Spleen (tissue), 11 donors: ENCODE measurements around the gene THRA. TPM values are rescaled to one million over a fixed set of nuclear protein-coding genes. Genes with fewer than 3 reads are reported as not detected.

Experiments
- DNase-seq: peaks from one replicate; pipeline ENCODE4 v3.0.0-alpha.2; 2020
- H3K27ac ChIP-seq, 8 donors: fragments of 200-600 bp; sonication (generic) in 7 of 8; 1 replicate in 4 of 8; 2 replicates in 4 of 8; pipeline versions ENCODE4 v1.5.0 to v1.8.0; 2016 to 2021; ENCODE audit warnings: inconsistent platforms in 4 of 8, mild to moderate bottlenecking in 4 of 8, moderate library complexity in 1 of 8
- H3K27me3 ChIP-seq, 7 donors: fragments of 200-600 bp; sonication (generic) in 6 of 7; replicated peaks in 1 of 7; 1 replicate in 4 of 7; 2 replicates in 3 of 7; pipeline versions ENCODE4 v1.5.0 to v1.8.0; 2016 to 2021; ENCODE audit warnings: inconsistent platforms in 3 of 7, mild to moderate bottlenecking in 1 of 7
- H3K36me3 ChIP-seq, 6 donors: fragments of 200-600 bp; sonication (generic) in 5 of 6; 1 replicate in 4 of 6; 2 replicates in 2 of 6; pipeline versions ENCODE4 v1.5.0 to v1.8.0; 2016 to 2021; ENCODE audit warnings: inconsistent platforms in 2 of 6
- H3K4me1 ChIP-seq, 6 donors: fragments of 200-600 bp; sonication (generic) in 5 of 6; 1 replicate in 3 of 6; 2 replicates in 3 of 6; pipeline versions ENCODE4 v1.5.0 to v1.8.0; 2016 to 2021; ENCODE audit warnings: inconsistent platforms in 3 of 6
- H3K4me3 ChIP-seq, 8 donors: fragments of 200-600 bp; sonication (generic) in 7 of 8; 1 replicate in 4 of 8; 2 replicates in 4 of 8; pipeline versions ENCODE4 v1.5.0 to v1.8.0; 2016 to 2021; ENCODE audit warnings: inconsistent platforms in 4 of 8, mild to moderate bottlenecking in 4 of 8, moderate library complexity in 2 of 8
- H3K9me3 ChIP-seq, 8 donors: fragments of 200-600 bp; sonication (generic) in 7 of 8; 1 replicate in 4 of 8; 2 replicates in 4 of 8; pipeline versions ENCODE4 v1.5.0 to v1.8.0; 2016 to 2021; ENCODE audit warnings: inconsistent platforms in 4 of 8
- POLR2A ChIP-seq, 3 donors: fragments of 450-650 bp; IDR thresholded peaks; one replicate each; pipeline ENCODE4 v1.5.1; 2017; ENCODE audit warnings: antibody characterized with exemption in 3 of 3, mild to moderate bottlenecking in 1 of 3
- POLR2AphosphoS5 ChIP-seq, 3 donors: sonication (generic); formaldehyde crosslinking; IDR thresholded peaks; one replicate each; pipeline ENCODE4 v1.5.1; 2017; ENCODE audit warnings: antibody characterized with exemption in 3 of 3
- WGBS, 5 donors: extraction: QIAGEN DNeasy Blood & Tissue Kit in 3 of 5; methylation state at CpG; one replicate each; pipeline versions ENCODE4 v1.1.5 to v1.1.7; 2013 to 2018; 5-methylcytosine and 5-hydroxymethylcytosine counted together
- intact Hi-C: fragments of 100-400 bp; cut with DNase I; formaldehyde crosslinking; loops from one replicate; pipeline ENCODE4 v1.15.0; 2023; ENCODE audit warnings: low total_unique reads
- polyA plus RNA-seq, 3 donors: library from polyadenylated mRNA; stranded (reverse); fragments of 200-250 nt; gene quantifications; one replicate each; pipeline ENCODE4 v1.2.1, GENCODE V29; 2013
- total RNA-seq, 7 donors: library from RNA; depleted of rRNA in 3 of 7; stranded (reverse); fragments of >200 nt in 3 of 7; fragmentation: NEBNext Ultra II Directional in 4 of 7; extraction: Animal tissue kit (Norgen Biotek cat#: 25700) in 4 of 7; gene quantifications; one replicate each; pipeline versions ENCODE4 v1.1.0 to v1.2.1, GENCODE V29; 2016 to 2021
- TF ChIP-seq, protein P1 (sequence below), 11 experiments: fragments of 200-600 bp in 7 of 11; fragments of 450-650 bp in 4 of 11; sonication (generic) in 4 of 11; IDR thresholded peaks in 8 of 11; conservative IDR thresholded peaks in 3 of 11; 1 replicate in 7 of 11; 2 replicates in 4 of 11; pipeline versions ENCODE4 v1.4.0 to v1.8.0; 2016 to 2021; ENCODE audit warnings: antibody characterized with exemption in 11 of 11, inconsistent platforms in 4 of 11, mild to moderate bottlenecking in 1 of 11
- donor health status: healthy with polysubstance abuse.
- donor health status: DM: no; HTN: no; CAD: no; lungs with moderate emphysema.
- donor health status: DM: no; HTN: no; CAD: no.
- donor health status: Bipolar disorder and iron deficiency.
- donor health status: healthy.
- donor health status: DM: no; HTN: no; CAD: no.
- donor health status: DM: yes; HTN: yes; CAD: no.

Gene THRA
- total and polyA plus RNA-seq, 10 donors, result 3.9 to 36.1 (median 16.9) TPM

DNA sequence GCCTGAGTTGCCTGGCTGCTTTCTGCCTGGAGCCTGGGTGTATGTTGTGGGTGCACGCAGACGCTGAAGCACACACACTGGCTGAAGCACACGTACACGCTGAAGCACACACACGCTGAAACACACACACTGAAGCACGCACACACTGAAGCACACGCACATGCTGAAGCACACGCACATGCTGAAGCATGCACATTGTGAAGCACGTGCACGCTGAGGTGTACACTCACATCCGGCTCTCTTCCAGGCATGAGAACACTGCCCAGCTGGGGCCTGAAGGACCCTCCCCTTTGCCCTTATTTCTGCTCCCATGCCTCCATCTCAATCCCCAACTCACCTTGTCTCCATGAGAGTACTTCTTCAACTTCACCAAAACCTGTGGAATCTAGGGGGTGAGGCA lies 31.1 kb upstream of the THRA start:
- 93 to 99% (median 97%) methylated on average over 11 of the region's 11 CpGs for WGBS, 5 donors
- H3K4me1 ChIP-seq, result peaks cover 5 to 9% (median 6%) of the 10 kb centered on the region in 6 donors
- peaks cover 0 to 100% (median 87%) of the 10 kb centered on the region in 6 donors for H3K36me3 ChIP-seq
- TF ChIP-seq, protein P1, sequence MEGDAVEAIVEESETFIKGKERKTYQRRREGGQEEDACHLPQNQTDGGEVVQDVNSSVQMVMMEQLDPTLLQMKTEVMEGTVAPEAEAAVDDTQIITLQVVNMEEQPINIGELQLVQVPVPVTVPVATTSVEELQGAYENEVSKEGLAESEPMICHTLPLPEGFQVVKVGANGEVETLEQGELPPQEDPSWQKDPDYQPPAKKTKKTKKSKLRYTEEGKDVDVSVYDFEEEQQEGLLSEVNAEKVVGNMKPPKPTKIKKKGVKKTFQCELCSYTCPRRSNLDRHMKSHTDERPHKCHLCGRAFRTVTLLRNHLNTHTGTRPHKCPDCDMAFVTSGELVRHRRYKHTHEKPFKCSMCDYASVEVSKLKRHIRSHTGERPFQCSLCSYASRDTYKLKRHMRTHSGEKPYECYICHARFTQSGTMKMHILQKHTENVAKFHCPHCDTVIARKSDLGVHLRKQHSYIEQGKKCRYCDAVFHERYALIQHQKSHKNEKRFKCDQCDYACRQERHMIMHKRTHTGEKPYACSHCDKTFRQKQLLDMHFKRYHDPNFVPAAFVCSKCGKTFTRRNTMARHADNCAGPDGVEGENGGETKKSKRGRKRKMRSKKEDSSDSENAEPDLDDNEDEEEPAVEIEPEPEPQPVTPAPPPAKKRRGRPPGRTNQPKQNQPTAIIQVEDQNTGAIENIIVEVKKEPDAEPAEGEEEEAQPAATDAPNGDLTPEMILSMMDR (IDR thresholded peaks at IDR 0.05 in 8 of 11, conservative IDR thresholded peaks at IDR 0.05 in 3 of 11), result no peak
- peak in 1 of 3 donors; percentile 23 for TF ChIP-seq POLR2AphosphoS5 (IDR thresholded peaks at IDR 0.05)
- no peak overlapping the region for H3K27ac ChIP-seq
- intact Hi-C loops, result loop anchor here (10.0 kb wide), 1 partner anchor 133 kb away; no protein-coding TSS in a partner anchor
- no peaks in the 10 kb centered on the region for H3K9me3 ChIP-seq
- DNase-seq, result no peak
- no peaks in the 10 kb centered on the region for H3K27me3 ChIP-seq
- H3K4me3 ChIP-seq, result no peak overlapping the region

DNA sequence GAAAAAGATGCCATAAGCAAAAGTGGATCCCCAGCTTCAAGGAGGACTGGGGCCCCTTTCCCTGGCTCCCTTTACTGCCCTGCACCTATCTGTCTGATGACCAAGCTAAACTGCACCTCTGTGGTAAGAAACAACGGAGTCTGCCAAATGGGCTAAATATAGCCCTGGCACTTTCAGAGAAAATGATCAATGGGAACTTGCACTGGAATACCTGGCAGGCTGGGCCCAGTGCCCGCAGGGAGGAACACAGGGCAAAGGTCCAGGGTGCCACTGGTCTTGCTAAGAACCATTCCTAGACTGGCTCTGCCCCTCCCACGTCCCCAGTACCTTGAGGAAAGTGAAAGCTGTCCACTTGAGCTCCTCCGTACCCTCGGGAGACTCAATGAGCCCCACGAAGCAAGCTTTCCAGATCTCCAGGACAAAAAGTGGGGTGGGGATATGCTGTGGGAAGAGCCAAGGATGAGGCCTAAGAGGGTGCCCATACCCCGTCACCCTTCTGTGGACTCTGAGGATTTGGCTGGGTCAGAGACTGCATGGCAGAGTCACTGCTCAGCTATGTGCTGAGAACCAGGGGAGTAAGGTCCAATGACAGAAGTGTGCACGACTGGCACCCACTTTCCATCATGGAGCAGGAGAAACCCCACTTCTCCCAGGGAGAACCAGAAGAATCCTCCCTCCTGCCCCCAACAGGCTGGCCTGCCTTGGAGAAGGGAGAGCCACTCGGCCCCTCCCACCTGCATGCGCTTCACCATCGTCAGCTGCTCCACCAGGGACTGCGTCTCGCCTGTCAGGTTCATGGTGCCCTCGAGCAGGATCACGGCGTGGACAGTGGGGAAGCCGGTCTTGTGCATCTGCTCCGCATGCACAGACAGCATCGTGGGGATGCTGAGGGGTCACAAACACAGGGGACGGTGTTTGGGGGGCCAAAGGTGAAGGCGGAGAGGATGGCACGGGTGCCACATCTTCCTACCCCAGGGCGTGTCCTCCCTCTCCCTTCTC lies 30.1 kb upstream of the THRA start:
- no peaks in the 10 kb centered on the region for H3K9me3 ChIP-seq
- DNase-seq, result no peak
- WGBS, 5 donors, result 93 to 97% (median 96%) methylated on average over 21 to 23 of the region's 23 CpGs
- H3K4me3 ChIP-seq, result no peak overlapping the region
- TF ChIP-seq POLR2A (IDR thresholded peaks at IDR 0.05) (no peak), POLR2AphosphoS5 (IDR thresholded peaks at IDR 0.05) (peak in 1 of 3 donors; percentile 49)
- no peak overlapping the region for H3K27ac ChIP-seq
- peaks cover 0 to 97% (median 84%) of the 10 kb centered on the region in 6 donors for H3K36me3 ChIP-seq
- H3K4me1 ChIP-seq, result no peaks in the 10 kb centered on the region
- intact Hi-C loops, result loop anchor here (10.0 kb wide), 1 partner anchor 132 kb away; no protein-coding TSS in a partner anchor
- H3K27me3 ChIP-seq, result no peaks in the 10 kb centered on the region

DNA sequence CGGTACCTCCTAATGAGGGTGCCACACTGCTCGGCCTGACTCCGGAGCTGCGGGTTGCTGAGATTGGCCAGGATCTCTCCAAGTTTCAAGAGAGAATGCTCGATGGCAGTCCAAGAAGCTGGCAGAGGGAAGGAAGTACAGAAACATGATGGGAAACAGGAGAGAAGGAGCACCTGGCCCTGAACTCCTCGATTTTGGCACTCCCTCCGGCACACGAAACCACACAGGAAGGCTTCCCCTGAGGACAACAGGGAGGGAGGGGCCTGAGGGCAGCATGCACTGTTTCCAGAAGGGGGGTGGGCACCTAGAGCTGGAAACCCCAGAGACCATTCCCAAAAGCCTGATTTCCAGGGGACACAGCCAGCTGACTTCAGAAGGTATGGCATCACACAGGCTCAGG lies 29.4 kb upstream of the THRA start:
- peaks cover 0 to 93% (median 78%) of the 10 kb centered on the region in 6 donors for H3K36me3 ChIP-seq
- no peak overlapping the region for H3K4me3 ChIP-seq
- peaks cover 0 to under 1% (median 0%) of the 10 kb centered on the region in 6 donors for H3K4me1 ChIP-seq
- intact Hi-C loops, result loop anchor here (10.0 kb wide), 1 partner anchor 131 kb away; no protein-coding TSS in a partner anchor
- no peaks in the 10 kb centered on the region for H3K9me3 ChIP-seq
- H3K27ac ChIP-seq, result no peak overlapping the region
- TF ChIP-seq, protein P1 (IDR thresholded peaks at IDR 0.05 in 8 of 11, conservative IDR thresholded peaks at IDR 0.05 in 3 of 11), result no peak
- TF ChIP-seq POLR2AphosphoS5 (IDR thresholded peaks at IDR 0.05) (no peak), POLR2A (IDR thresholded peaks at IDR 0.05) (no peak)
- no peak for DNase-seq
- H3K27me3 ChIP-seq, result no peaks in the 10 kb centered on the region
- WGBS, 5 donors, result 80 to 92% (median 88%) methylated on average over 8 of the region's 8 CpGs

DNA sequence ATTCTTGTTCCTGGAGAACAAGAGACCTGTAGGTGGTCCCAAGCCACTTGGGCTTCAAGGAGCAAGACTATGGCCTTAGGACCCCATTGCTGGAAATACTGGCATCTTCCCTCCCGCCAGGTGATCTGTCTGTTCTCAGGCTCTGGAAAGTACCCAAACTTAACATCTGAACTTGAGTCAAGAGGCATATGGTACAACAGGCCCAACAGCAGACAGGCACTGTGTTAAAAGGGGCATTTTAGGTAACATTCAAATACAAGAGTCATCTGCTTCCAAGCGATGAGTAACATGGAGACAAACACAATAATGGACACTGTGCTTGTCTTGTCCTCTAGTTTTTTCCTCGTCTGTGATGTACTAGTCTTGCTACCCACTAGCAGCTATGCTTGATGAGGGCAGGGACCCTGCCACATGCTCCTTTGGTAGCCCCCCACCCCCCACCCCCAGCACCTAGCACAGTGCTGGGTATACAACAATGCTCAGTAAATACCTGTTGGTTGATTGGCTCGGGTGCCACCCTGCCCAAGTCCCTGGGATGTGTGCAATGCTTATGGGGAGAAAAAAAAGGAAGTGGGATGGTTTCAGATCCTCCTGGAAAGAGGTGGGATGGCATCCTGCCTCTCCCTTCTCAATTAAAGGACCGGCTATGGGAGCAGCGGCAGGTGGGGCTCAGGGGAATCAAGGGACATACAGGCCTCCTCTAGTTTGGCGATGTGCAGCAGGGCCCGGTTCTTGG lies 28.2 kb upstream of the THRA start:
- Histone ChIP-seq H3K4me3 (no peak overlapping the region), H3K9me3 (no peaks in the 10 kb centered on the region), H3K27ac (no peak overlapping the region), H3K4me1 (peaks cover 0 to 12% (median 4%) of the 10 kb centered on the region in 6 donors), H3K36me3 (peaks cover 0 to 81% (median 65%) of the 10 kb centered on the region in 6 donors), H3K27me3 (no peaks in the 10 kb centered on the region)
- intact Hi-C loops, result loop anchor here (10.0 kb wide), 1 partner anchor 130 kb away; no protein-coding TSS in a partner anchor
- WGBS, 5 donors, result 84 to 94% (median 89%) methylated on average over 8 of the region's 8 CpGs
- no peak for DNase-seq
- TF ChIP-seq, protein P1 (IDR thresholded peaks at IDR 0.05 in 8 of 11, conservative IDR thresholded peaks at IDR 0.05 in 3 of 11), result no peak
- TF ChIP-seq POLR2A (IDR thresholded peaks at IDR 0.05), result no peak
- TF ChIP-seq POLR2AphosphoS5 (IDR thresholded peaks at IDR 0.05), result no peak
